ENCODE data around the gene FAM222A. TPM values are rescaled to one million over a fixed set of nuclear protein-coding genes. Genes with fewer than 3 reads are reported as not detected.

FAM222A gene
- total RNA-seq, 1 experiment from 2014 or later, result 12.8 TPM

DNA sequence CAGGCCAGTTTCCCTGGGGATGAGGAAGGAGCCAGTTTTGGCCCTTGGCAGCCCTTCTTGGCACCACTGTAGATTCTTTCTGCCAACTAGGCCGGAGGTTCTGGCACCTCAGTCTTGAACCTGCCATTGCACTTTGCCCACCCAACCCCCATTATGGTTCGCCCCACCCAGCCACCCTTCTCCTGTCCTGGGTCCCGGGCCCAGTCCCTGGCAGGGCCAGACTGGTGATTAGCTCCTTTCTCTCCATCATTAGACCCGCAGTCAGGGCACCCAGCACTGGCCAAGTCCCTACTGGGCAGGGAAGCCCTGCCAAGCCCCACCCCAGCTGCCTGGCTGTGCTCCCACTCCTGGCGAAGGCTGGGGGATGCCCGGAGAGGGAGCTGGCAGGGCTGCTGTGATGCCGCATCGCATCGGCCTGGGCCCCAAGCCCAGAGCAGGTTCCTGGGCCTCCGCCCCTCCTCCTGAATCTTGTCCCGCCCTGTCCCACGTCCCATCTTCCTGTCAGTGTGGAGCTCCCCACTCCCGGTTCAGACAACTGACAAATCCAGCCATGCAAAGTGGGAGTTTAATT is 9.8 kb downstream of the FAM222A start:
- Histone ChIP-seq H3K4me1 (ENCODE audit: control insufficient read depth, insufficient read depth, low read length) (peaks cover 6% of the 10 kb centered on the region), H3K36me3 (ENCODE audit: control insufficient read depth, insufficient read depth, low read length) (no peaks in the 10 kb centered on the region), H3K4me3 (ENCODE audit: low read depth in 2 of 2, low read length in 2 of 2) (no peak overlapping the region), H3K27me3 (ENCODE audit: control insufficient read depth, insufficient read depth, low read length) (no peaks in the 10 kb centered on the region), H3K9me3 (ENCODE audit: control insufficient read depth, insufficient read depth, low read depth, low read length) (no peaks in the 10 kb centered on the region), H3K27ac (ENCODE audit: low read length) (no peak overlapping the region)
- no peak for TF ChIP-seq SIN3A (IDR thresholded peaks at IDR 0.05; ENCODE audit: borderline replicate concordance, insufficient read depth, low read depth, low read length)
- no peak for TF ChIP-seq TCF7L2 (IDR thresholded peaks at IDR 0.05; ENCODE audit: low read depth, low read length)
- TF ChIP-seq, protein P1, sequence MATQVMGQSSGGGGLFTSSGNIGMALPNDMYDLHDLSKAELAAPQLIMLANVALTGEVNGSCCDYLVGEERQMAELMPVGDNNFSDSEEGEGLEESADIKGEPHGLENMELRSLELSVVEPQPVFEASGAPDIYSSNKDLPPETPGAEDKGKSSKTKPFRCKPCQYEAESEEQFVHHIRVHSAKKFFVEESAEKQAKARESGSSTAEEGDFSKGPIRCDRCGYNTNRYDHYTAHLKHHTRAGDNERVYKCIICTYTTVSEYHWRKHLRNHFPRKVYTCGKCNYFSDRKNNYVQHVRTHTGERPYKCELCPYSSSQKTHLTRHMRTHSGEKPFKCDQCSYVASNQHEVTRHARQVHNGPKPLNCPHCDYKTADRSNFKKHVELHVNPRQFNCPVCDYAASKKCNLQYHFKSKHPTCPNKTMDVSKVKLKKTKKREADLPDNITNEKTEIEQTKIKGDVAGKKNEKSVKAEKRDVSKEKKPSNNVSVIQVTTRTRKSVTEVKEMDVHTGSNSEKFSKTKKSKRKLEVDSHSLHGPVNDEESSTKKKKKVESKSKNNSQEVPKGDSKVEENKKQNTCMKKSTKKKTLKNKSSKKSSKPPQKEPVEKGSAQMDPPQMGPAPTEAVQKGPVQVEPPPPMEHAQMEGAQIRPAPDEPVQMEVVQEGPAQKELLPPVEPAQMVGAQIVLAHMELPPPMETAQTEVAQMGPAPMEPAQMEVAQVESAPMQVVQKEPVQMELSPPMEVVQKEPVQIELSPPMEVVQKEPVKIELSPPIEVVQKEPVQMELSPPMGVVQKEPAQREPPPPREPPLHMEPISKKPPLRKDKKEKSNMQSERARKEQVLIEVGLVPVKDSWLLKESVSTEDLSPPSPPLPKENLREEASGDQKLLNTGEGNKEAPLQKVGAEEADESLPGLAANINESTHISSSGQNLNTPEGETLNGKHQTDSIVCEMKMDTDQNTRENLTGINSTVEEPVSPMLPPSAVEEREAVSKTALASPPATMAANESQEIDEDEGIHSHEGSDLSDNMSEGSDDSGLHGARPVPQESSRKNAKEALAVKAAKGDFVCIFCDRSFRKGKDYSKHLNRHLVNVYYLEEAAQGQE (IDR thresholded peaks at IDR 0.05; ENCODE audit: insufficient read depth in 1 of 2, low read depth in 2 of 2, low read length in 1 of 2), result no peak
- TF ChIP-seq, protein P2, sequence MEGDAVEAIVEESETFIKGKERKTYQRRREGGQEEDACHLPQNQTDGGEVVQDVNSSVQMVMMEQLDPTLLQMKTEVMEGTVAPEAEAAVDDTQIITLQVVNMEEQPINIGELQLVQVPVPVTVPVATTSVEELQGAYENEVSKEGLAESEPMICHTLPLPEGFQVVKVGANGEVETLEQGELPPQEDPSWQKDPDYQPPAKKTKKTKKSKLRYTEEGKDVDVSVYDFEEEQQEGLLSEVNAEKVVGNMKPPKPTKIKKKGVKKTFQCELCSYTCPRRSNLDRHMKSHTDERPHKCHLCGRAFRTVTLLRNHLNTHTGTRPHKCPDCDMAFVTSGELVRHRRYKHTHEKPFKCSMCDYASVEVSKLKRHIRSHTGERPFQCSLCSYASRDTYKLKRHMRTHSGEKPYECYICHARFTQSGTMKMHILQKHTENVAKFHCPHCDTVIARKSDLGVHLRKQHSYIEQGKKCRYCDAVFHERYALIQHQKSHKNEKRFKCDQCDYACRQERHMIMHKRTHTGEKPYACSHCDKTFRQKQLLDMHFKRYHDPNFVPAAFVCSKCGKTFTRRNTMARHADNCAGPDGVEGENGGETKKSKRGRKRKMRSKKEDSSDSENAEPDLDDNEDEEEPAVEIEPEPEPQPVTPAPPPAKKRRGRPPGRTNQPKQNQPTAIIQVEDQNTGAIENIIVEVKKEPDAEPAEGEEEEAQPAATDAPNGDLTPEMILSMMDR (IDR thresholded peaks at IDR 0.05), result no peak
- no peak for TF ChIP-seq POLR2AphosphoS5 (IDR thresholded peaks at IDR 0.05; ENCODE audit: low read depth, low read length)
- no TSS peak for BruUV-seq (replicated peaks)
- intact Hi-C loops (cut with micrococcal nuclease; ENCODE audit: unreplicated experiment) (no loop called here), in situ Hi-C loops (cut with HindIII; ENCODE audit: low pct_unique_long_range_greater_than_20kb, low sequenced_read_pairs) (no loop called here)
- ATAC-seq (no peak), DNase-seq (ENCODE audit: low read depth, low spot score) (no peak)
- CTCF ChIA-PET, result interaction anchor here (0.7 kb wide), 1 partner anchor 95 kb away, joined by 3 read pairs; no protein-coding TSS in a partner anchor
- POLR2A ChIA-PET, result interaction anchor here (0.6 kb wide), 1 partner anchor 148 kb away, joined by 4 read pairs; no protein-coding TSS in a partner anchor

DNA sequence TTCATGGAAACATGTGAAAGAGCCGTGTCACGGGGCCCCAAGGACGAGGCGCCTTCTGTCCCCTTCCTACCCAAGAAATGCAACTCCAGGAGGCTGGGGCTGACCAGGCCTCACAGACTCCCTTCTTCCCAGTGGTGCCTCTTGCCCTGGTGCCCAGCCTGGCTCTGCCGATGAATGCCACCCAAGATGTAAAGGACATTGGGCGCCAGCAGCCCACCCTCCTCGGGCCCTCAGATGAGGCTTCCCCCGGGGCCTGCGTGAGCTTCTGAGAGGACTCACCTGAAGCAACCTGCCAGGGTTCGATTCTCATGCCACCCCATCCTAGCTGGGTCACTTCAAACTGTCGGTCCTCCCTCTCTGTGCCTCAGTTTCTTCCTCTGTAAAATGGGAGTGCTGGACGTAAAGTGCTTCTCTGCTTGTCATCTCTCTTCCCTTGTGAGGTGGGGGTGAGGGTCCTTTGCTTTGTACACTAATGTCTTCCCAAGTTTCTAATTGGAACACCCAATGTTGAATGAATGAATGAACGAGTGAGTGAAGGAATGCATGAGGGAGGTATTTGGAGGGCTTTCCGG is 10.8 kb downstream of the FAM222A start:
- TF ChIP-seq, protein P2 (IDR thresholded peaks at IDR 0.05), result no peak
- TF ChIP-seq TCF7L2 (IDR thresholded peaks at IDR 0.05; ENCODE audit: low read depth, low read length), result no peak
- no peak for TF ChIP-seq SIN3A (IDR thresholded peaks at IDR 0.05; ENCODE audit: borderline replicate concordance, insufficient read depth, low read depth, low read length)
- no peak for TF ChIP-seq POLR2AphosphoS5 (IDR thresholded peaks at IDR 0.05; ENCODE audit: low read depth, low read length)
- Histone ChIP-seq H3K36me3 (ENCODE audit: control insufficient read depth, insufficient read depth, low read length) (no peaks in the 10 kb centered on the region), H3K4me3 (ENCODE audit: low read depth in 2 of 2, low read length in 2 of 2) (no peak overlapping the region), H3K27me3 (ENCODE audit: control insufficient read depth, insufficient read depth, low read length) (no peaks in the 10 kb centered on the region), H3K4me1 (ENCODE audit: control insufficient read depth, insufficient read depth, low read length) (peaks cover 3% of the 10 kb centered on the region), H3K9me3 (ENCODE audit: control insufficient read depth, insufficient read depth, low read depth, low read length) (no peaks in the 10 kb centered on the region), H3K27ac (ENCODE audit: low read length) (no peak overlapping the region)
- intact Hi-C loops (cut with micrococcal nuclease; ENCODE audit: unreplicated experiment) (no loop called here), in situ Hi-C loops (cut with HindIII; ENCODE audit: low pct_unique_long_range_greater_than_20kb, low sequenced_read_pairs) (no loop called here)
- DNase-seq (ENCODE audit: low read depth, low spot score) (no peak), ATAC-seq (no peak)
- ChIA-PET POLR2A (no interaction called here), CTCF (interaction anchor here (0.7 kb wide), 1 partner anchor 94 kb away, joined by 3 read pairs; no protein-coding TSS in a partner anchor)
- no TSS peak for BruUV-seq (replicated peaks)
